NCI-H187 (cell line): Measurements from ENCODE around the gene LIMK1.
"Not testable (repeated sequence)": the region's sequence is repeated elsewhere in the genome, so short reads cannot be mapped to it uniquely, and the experiment has no call there.

ENCODE experiments used
- DNase-seq, 2 experiments: peaks; one replicate each; lab custom pipeline; 2025; lab: John Stamatoyannopoulos, UW

Gene LIMK1

GRCh38 chr7:74126220-74126880, 42.7 kb downstream of the LIMK1 start:
- no peak for DNase-seq

GRCh38 chr7:74129887-74130286, 46.3 kb downstream of the LIMK1 start:
- DNase-seq = no peak

- DNase-seq = no peak
These were observed 46.9 kb downstream of the LIMK1 start for GRCh38 chr7:74130518-74130917.

- DNase-seq = no peak
These were observed 50.6 kb downstream of the LIMK1 start for GRCh38 chr7:74134117-74134620.

GRCh38 chr7:74138334-74138867, 54.8 kb downstream of the LIMK1 start:
- DNase-seq = no peak

GRCh38 chr7:74138945-74139843, 55.6 kb downstream of the LIMK1 start:
- no peak for DNase-seq

GRCh38 chr7:74141705-74142104, 58.1 kb downstream of the LIMK1 start:
- DNase-seq = no peak

- no peak for DNase-seq
These were observed 59.8 kb downstream of the LIMK1 start for GRCh38 chr7:74143383-74143782.

GRCh38 chr7:74148491-74148890, 64.9 kb downstream of the LIMK1 start:
- DNase-seq = no peak

GRCh38 chr7:74149071-74149470, 65.5 kb downstream of the LIMK1 start:
- DNase-seq = no peak

- no peak for DNase-seq
These were observed 66.0 kb downstream of the LIMK1 start for GRCh38 chr7:74149603-74150002.

- no peak for DNase-seq
These were observed 70.1 kb downstream of the LIMK1 start for GRCh38 chr7:74153736-74154135.

GRCh38 chr7:74155810-74156395, 72.3 kb downstream of the LIMK1 start:
- DNase-seq = no peak

- no peak for DNase-seq
These were observed 74.0 kb downstream of the LIMK1 start for GRCh38 chr7:74157605-74158004.

GRCh38 chr7:74164985-74165456, 81.4 kb downstream of the LIMK1 start:
- DNase-seq = no peak

GRCh38 chr7:74165867-74166593, 82.4 kb downstream of the LIMK1 start:
- DNase-seq = no peak

- DNase-seq = not testable (repeated sequence)
These were observed 83.7 kb downstream of the LIMK1 start for GRCh38 chr7:74167324-74167723.
